ENCODE measurements around the gene CDK5RAP1.

CDK5RAP1 gene

DNA sequence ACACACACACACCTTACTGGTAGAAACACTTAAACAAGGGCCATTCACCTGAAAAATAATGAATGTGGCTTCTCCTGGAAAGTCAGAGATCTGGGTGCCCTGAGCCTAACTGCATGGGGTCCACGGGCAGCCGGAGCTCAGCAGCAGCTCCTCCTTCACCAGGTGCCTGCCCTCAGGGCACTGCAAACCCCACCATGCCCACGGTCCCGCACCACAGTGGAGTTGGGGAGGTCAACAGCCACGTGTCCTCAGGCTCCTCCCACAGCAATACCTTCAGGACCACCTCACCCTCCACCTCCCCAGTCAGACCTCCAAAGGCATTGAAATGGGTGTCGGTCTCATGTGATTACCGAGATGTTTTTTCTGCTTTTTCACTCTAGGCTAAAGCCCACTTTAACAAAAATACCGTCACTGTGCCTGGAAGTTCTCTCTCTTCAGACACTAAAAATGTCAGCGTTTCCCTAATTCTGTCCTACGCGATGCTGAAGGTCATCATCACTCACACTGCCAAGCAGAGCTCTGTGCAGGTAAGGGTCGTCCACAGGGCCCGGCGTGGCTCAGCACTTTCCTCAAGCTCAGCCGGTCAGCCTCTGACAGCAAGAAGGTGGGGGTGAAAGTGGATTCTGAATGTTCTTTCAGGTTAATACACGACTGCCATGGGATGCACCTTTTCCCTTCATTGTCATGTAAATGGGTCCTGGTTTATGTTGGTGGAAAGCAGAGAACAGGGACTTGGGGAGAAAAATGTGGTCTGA lies 48.9 kb downstream of the CDK5RAP1 start:
- no peak overlapping the region for H3K4me3 ChIP-seq (ENCODE audit: low read depth, low read length)
- DNase-seq (ENCODE audit: low read depth): no peak
- TF ChIP-seq, protein P1, sequence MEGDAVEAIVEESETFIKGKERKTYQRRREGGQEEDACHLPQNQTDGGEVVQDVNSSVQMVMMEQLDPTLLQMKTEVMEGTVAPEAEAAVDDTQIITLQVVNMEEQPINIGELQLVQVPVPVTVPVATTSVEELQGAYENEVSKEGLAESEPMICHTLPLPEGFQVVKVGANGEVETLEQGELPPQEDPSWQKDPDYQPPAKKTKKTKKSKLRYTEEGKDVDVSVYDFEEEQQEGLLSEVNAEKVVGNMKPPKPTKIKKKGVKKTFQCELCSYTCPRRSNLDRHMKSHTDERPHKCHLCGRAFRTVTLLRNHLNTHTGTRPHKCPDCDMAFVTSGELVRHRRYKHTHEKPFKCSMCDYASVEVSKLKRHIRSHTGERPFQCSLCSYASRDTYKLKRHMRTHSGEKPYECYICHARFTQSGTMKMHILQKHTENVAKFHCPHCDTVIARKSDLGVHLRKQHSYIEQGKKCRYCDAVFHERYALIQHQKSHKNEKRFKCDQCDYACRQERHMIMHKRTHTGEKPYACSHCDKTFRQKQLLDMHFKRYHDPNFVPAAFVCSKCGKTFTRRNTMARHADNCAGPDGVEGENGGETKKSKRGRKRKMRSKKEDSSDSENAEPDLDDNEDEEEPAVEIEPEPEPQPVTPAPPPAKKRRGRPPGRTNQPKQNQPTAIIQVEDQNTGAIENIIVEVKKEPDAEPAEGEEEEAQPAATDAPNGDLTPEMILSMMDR (IDR thresholded peaks at IDR 0.05; ENCODE audit: control insufficient read depth, extremely low read depth, insufficient read depth): no peak

DNA sequence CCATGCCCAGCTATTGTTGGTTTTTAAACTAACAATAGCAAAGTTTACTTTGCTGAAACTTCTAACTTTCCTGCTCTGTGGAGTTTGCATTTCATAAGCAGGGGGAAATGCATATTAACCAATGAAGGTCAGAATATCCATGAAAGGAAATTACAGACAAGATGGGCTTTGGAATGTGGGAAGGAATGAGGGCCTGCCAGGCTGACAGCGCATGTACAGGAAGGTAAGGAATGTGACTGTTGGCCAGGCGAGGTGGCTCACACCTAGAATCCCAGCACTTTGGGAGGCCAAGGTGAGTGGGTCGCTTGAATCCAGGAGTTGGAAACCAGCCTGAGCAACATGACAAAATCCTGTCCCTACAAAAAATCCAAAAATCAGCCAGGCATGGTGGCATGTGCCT lies 49.6 kb downstream of the CDK5RAP1 start:
- no peak for DNase-seq (ENCODE audit: low read depth)
- H3K4me3 ChIP-seq (ENCODE audit: low read depth, low read length): no peak overlapping the region
- TF ChIP-seq, protein P1 (IDR thresholded peaks at IDR 0.05; ENCODE audit: control insufficient read depth, extremely low read depth, insufficient read depth): no peak

DNA sequence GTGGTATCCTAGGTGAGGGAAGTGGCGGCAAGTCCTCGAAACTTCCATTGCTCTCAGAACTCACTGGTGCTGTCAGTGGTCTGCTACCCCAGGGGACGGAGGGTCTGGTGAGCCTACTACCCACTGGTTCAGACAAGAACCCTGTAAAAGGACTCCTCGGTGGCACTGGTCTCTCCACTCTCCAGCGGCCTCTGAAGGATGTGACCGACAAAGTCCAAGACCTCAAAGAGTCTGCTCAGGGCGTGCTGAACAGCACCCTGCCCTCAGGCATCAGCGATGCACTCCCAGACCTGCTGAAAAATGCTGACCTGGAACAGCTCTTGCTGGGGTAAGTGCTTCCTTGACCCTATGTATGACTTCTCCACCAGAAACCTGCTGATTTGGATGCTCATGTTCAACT lies 51.8 kb downstream of the CDK5RAP1 start:
- H3K4me3 ChIP-seq (ENCODE audit: low read depth, low read length): no peak overlapping the region
- TF ChIP-seq, protein P1 (IDR thresholded peaks at IDR 0.05; ENCODE audit: control insufficient read depth, extremely low read depth, insufficient read depth): no peak
- DNase-seq (ENCODE audit: low read depth): no peak

DNA sequence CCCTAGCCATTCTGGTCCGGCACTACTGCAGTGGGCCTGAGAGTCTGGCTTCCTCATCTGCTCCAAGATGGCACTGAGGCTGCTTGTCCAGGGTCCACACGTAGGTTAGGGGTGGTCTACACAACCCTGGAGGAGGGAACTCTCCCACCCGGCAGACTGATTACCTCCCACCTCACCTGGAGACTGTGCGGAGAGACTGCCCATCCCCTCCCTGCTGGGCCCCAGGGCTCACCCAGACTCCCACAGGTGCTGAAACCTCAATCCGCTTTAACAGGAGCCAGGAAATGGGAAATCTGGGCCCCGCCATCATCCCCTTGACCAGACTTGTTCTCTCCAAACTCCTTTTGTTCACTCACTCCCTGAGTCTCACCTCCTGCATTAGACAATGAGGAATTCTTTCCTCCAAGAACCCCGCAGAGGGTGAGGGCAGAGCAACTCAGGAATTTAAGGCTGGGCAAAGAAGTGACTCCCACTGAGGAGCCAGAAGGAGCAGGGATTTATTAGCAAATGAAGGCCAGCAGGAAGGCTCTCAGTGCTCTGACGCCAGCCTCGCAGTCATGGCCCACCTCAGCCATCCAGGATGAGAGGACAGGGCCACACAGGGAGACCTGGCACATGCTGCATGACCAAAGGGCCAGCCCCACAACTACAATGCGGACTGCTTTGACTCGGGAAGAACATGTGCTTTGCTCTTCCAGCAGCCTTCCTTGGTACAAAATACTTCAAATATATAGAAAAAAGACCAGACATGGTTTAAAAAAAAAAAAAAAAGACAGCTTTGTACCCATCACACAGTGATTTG lies 53.0 kb downstream of the CDK5RAP1 start:
- H3K4me3 ChIP-seq (ENCODE audit: low read depth, low read length): no peak overlapping the region
- TF ChIP-seq, protein P1 (IDR thresholded peaks at IDR 0.05; ENCODE audit: control insufficient read depth, extremely low read depth, insufficient read depth): no peak
- no peak for DNase-seq (ENCODE audit: low read depth)

DNA sequence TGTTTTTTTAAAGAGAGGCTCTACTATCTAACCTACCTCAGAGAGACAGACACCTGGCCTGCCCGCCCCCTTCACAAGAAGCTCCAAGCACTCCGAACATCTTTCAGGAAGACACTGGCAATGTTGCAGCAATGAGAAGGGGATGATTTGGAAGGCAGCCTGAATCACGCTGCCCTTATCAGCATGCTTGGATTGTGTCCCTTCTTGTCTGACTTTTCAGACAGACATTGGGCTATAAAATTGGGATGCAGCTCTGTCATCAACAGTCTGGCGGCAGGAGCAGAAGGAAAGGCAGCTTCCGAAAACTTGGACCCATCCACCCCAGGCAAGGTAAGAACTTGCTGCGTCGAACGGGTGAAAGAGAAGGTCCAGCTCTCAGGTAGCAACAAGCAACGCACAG lies 56.0 kb downstream of the CDK5RAP1 start:
- no peak overlapping the region for H3K4me3 ChIP-seq (ENCODE audit: low read depth, low read length)
- no peak for DNase-seq (ENCODE audit: low read depth)

DNA sequence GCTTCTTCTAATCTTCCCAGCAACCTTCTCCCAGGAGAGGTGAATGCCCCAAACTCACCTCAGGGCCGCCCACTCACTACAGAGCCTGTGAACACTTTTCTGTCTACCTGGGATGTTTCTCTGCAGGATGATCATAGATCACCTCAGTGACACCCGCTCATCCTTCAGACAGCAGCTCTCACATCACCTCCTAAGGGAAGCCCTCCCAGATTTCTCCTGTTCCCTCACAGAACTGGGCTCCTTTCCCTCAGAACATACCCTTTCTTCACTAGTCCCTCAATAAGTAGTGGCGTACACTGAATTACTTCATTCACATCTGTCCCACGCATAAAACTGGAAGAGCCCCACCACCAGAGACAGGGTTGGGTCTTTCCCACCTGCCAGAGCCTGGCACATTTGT lies 57.8 kb downstream of the CDK5RAP1 start:
- TF ChIP-seq, protein P1 (IDR thresholded peaks at IDR 0.05; ENCODE audit: control insufficient read depth, extremely low read depth, insufficient read depth): no peak
- no peak for DNase-seq (ENCODE audit: low read depth)
- H3K4me3 ChIP-seq (ENCODE audit: low read depth, low read length): no peak overlapping the region

More for the DNA sequence above, 56.0 kb downstream of the CDK5RAP1 start:
- TF ChIP-seq, protein P1 (IDR thresholded peaks at IDR 0.05; ENCODE audit: control insufficient read depth, extremely low read depth, insufficient read depth): no peak

All from LNCaP clone FGC (cell line).